Suppressor macrophage (primary cell): ENCODE measurements around the gene KLHL11.

Source experiments
- DNase-seq, 4 experiments: peaks; one replicate each; pipeline ENCODE4 v3.0.0-alpha.2; 2020 to 2022
- total RNA-seq, 17 experiments: gene quantifications; one replicate each; lab custom pipeline; 2026; ENCODE audit warnings: mixed read lengths in 6 of 17, inconsistent platforms in 3 of 17; lab: John Stamatoyannopoulos, UW

KLHL11 gene
- 5.5 to 28.5 (median 19.1) reads per million in 17 experiments for total RNA-seq

- peak; percentile 93 to 96 (median 94) for DNase-seq
These were observed at the start of gene KLHL11 for GRCh38 chr17:41864836-41865595. Gene KLHL11, minus strand, starts transcription at chr17:41865423. Its CDS starts 53 bp downstream, at chr17:41865370.

- no peak for DNase-seq
These were observed 49.8 kb upstream of the KLHL11 start for GRCh38 chr17:41915020-41915419.

- no peak for DNase-seq
These were observed 49.1 kb upstream of the KLHL11 start for GRCh38 chr17:41914358-41914766.

GRCh38 chr17:41913798-41914197 is 48.6 kb upstream of the KLHL11 start:
- DNase-seq = no peak

GRCh38 chr17:41912925-41913324 is 47.7 kb upstream of the KLHL11 start:
- DNase-seq = no peak

GRCh38 chr17:41910701-41911391 is 45.6 kb upstream of the KLHL11 start:
- no peak for DNase-seq

GRCh38 chr17:41909088-41909487 is 43.9 kb upstream of the KLHL11 start:
- no peak for DNase-seq

GRCh38 chr17:41907633-41908539 is 42.7 kb upstream of the KLHL11 start:
- DNase-seq = no peak

GRCh38 chr17:41907185-41907556 is 41.9 kb upstream of the KLHL11 start:
- DNase-seq = no peak

GRCh38 chr17:41906465-41907184 is 41.4 kb upstream of the KLHL11 start:
- no peak for DNase-seq

- DNase-seq = no peak
These were observed 39.9 kb upstream of the KLHL11 start for GRCh38 chr17:41905172-41905571.

GRCh38 chr17:41904242-41904841 is 39.1 kb upstream of the KLHL11 start:
- DNase-seq = no peak

GRCh38 chr17:41901646-41902045 is 36.4 kb upstream of the KLHL11 start:
- DNase-seq = no peak

- no peak for DNase-seq
These were observed 31.5 kb upstream of the KLHL11 start for GRCh38 chr17:41896726-41897125.

- DNase-seq = no peak
These were observed 30.4 kb upstream of the KLHL11 start for GRCh38 chr17:41895617-41896016.

- DNase-seq = no peak
These were observed 29.6 kb upstream of the KLHL11 start for GRCh38 chr17:41894791-41895331.

- no peak for DNase-seq
These were observed 28.2 kb upstream of the KLHL11 start for GRCh38 chr17:41893384-41893783.

GRCh38 chr17:41892021-41892376 is 26.8 kb upstream of the KLHL11 start:
- no peak for DNase-seq

- DNase-seq = no peak
These were observed 26.2 kb upstream of the KLHL11 start for GRCh38 chr17:41891135-41892020.

- DNase-seq = no peak
These were observed 23.2 kb upstream of the KLHL11 start for GRCh38 chr17:41888332-41888965.
